Activated CD4-positive, alpha-beta T cell treated with anti-CD3 and anti-CD28 coated beads for 36 hours (primary cell): Measurements from ENCODE around the gene ATE1. TPM values are rescaled to one million over a fixed set of nuclear protein-coding genes. Genes with fewer than 3 reads are reported as not detected.

Experiments used
- ATAC-seq: fragments of 200-7000 bp; cut with Tn5 transposase; one replicate; pipeline ENCODE4 v1.10.0; 2021; ENCODE audit warnings: mild to moderate bottlenecking, moderate library complexity
- CTCF ChIA-PET: fragments of 350-600 bp; sonication (Branson Sonifier 250); formaldehyde crosslinking; loops from one replicate; lab custom pipeline; 2021; ENCODE audit warnings: antibody characterized with exemption; lab: Charles Lee
- POLR2A ChIA-PET: fragments of 350-600 bp; sonication (Branson Sonifier 250); formaldehyde crosslinking; loops from one replicate; lab custom pipeline; 2021; ENCODE audit warnings: antibody characterized with exemption, inconsistent platforms; lab: Charles Lee
- DNase-seq: peaks from one replicate; pipeline ENCODE4 v3.0.0-alpha.2; 2020
- H3K27ac Mint-ChIP-seq: one replicate; pipeline ENCODE4 v1.8.0; 2021; ENCODE audit warnings: mixed read lengths
- H3K27me3 Mint-ChIP-seq: one replicate; pipeline ENCODE4 v1.8.0; 2021; ENCODE audit warnings: mixed read lengths
- H3K36me3 Mint-ChIP-seq: one replicate; pipeline ENCODE4 v1.8.0; 2021; ENCODE audit warnings: low read depth, mixed read lengths
- H3K4me1 Mint-ChIP-seq: one replicate; pipeline ENCODE4 v1.8.0; 2021; ENCODE audit warnings: mixed read lengths
- H3K4me3 Mint-ChIP-seq: one replicate; pipeline ENCODE4 v1.8.0; 2021; ENCODE audit warnings: mild to moderate bottlenecking, moderate library complexity, mixed read lengths
- H3K9me3 Mint-ChIP-seq: one replicate; pipeline ENCODE4 v1.8.0; 2021; ENCODE audit warnings: low read depth, mixed read lengths
- intact Hi-C, 2 experiments: fragments of 100-400 bp; cut with DNase I in 1 of 2; cut with micrococcal nuclease in 1 of 2; formaldehyde crosslinking; loops; one replicate each; pipeline versions ENCODE4 v1.14.2 to v1.15.1; 2022 to 2024; cut with DNase I, micrococcal nuclease
- total RNA-seq, 2 experiments: library from RNA; stranded (reverse); gene quantifications; one replicate each; pipeline ENCODE4 v1.2.3, GENCODE V29; 2021

ATE1 gene
- total RNA-seq, 2 experiments from 2014 or later = 23.2 to 23.9 TPM

- POLR2A ChIA-PET = no interaction called here
- no peaks in the 10 kb centered on the region for H3K4me1 Mint-ChIP-seq
Measured at GRCh38 chr10:121788717-121789116, 139.1 kb downstream of the ATE1 start.

DNA sequence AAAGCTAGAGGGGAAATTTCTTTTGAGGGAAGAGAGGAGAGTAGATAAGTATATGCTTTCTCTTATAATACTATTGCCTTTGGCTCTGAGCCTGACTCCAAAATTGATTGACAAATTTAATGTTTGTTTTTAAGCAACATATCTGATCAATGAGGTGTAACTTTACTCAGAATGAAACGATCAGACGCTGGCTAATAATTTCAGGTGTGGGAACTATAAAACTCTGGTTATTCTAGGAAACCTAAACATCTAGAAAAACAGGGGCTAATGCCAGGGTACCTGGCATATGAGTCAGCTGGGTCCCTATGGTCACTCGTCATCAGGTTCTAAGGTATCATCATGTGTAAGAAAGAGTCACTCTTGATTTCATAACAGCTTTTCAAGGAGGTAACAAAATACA is 139.7 kb downstream of the ATE1 start:
- DNase-seq (no peak), ATAC-seq (no peak)
- Mint-ChIP-seq H3K4me3 (no peak overlapping the region), H3K36me3 (peaks cover 23% of the 10 kb centered on the region), H3K27me3 (no peaks in the 10 kb centered on the region), H3K27ac (no peak overlapping the region), H3K9me3 (no peaks in the 10 kb centered on the region), H3K4me1 (no peaks in the 10 kb centered on the region)
- intact Hi-C loops = no loop called here
- ChIA-PET POLR2A (no interaction called here), CTCF (interaction anchor here (0.9 kb wide), 1 partner anchor 16 kb away, joined by 4 read pairs; no protein-coding TSS in a partner anchor)

More at GRCh38 chr10:121788717-121789116, 139.1 kb downstream of the ATE1 start:
- DNase-seq (no peak), ATAC-seq (no peak)
- CTCF ChIA-PET = no interaction called here
- Mint-ChIP-seq H3K27ac (no peak overlapping the region), H3K36me3 (peaks cover 23% of the 10 kb centered on the region), H3K4me3 (no peak overlapping the region), H3K27me3 (no peaks in the 10 kb centered on the region), H3K9me3 (no peaks in the 10 kb centered on the region)
- intact Hi-C loops = no loop called here

GRCh38 chr10:121787169-121787568 is 140.7 kb downstream of the ATE1 start:
- ATAC-seq (no peak), DNase-seq (no peak)
- no peaks in the 10 kb centered on the region for H3K27me3 Mint-ChIP-seq
- peaks cover 28% of the 10 kb centered on the region for H3K36me3 Mint-ChIP-seq
- no peak overlapping the region for H3K4me3 Mint-ChIP-seq
- no peaks in the 10 kb centered on the region for H3K4me1 Mint-ChIP-seq
- intact Hi-C loops = no loop called here
- no peaks in the 10 kb centered on the region for H3K9me3 Mint-ChIP-seq
- POLR2A ChIA-PET = no interaction called here
- H3K27ac Mint-ChIP-seq = no peak overlapping the region
- CTCF ChIA-PET = interaction anchor here (0.5 to 0.6 kb wide), 3 partner anchors 8 to 39 kb away, joined by 3 to 5 read pairs (median 4); no protein-coding TSS in a partner anchor

GRCh38 chr10:121783782-121784372 is 144.0 kb downstream of the ATE1 start:
- CTCF ChIA-PET = interaction anchor here (2.6 kb wide), 1 partner anchor 51 kb away, joined by 7 read pairs; no protein-coding TSS in a partner anchor
- DNase-seq (no peak), ATAC-seq (no peak)
- intact Hi-C loops = no loop called here
- H3K27me3 Mint-ChIP-seq = no peaks in the 10 kb centered on the region
- peaks cover 15% of the 10 kb centered on the region for H3K36me3 Mint-ChIP-seq
- H3K4me1 Mint-ChIP-seq = no peaks in the 10 kb centered on the region
- no peaks in the 10 kb centered on the region for H3K9me3 Mint-ChIP-seq
- POLR2A ChIA-PET = no interaction called here
- H3K27ac Mint-ChIP-seq = no peak overlapping the region
- H3K4me3 Mint-ChIP-seq = no peak overlapping the region

DNA sequence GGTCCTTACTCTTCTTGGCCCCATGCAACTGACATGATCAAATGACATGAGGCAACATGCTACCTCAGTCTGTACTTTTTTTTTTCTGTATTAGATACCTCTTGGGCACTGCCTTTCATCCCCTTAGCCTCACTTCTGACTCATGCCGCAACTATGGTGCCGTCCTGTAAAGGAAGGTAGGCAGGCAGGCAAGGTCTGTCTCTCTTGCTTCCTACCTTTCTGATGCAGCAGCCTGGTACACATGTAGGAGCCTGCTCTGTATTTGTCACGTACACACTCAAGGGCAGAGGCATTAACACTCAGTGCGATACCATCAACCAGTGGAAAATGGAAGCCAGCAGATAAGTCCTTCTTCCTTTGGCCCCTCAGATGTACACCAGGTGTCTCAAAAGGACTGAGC is 146.7 kb downstream of the ATE1 start:
- no peak for DNase-seq
- Mint-ChIP-seq H3K27me3 (no peaks in the 10 kb centered on the region), H3K4me1 (no peaks in the 10 kb centered on the region), H3K4me3 (no peak overlapping the region), H3K9me3 (no peaks in the 10 kb centered on the region), H3K27ac (no peak overlapping the region), H3K36me3 (peaks cover 7% of the 10 kb centered on the region)
- CTCF ChIA-PET = no interaction called here
- intact Hi-C loops = no loop called here
- no peak for ATAC-seq
- POLR2A ChIA-PET = no interaction called here

DNA sequence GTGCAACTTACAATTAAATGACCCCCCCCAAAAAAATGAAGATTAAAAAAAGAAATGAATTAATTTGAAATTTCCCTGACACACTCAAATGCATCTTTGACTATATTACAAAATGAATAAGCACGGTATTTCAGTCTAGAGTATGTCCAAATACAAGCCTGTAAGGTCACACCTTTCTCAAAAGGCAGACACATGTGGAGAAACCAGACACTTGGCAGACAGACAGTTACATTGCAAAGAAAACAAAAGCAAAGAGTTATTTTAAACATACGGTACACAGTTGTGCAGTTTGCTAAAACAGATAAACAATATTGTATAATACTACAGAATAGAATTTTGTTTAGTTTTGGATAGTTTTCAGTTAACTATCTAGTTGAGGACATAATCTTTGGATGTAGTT is 153.0 kb downstream of the ATE1 start:
- intact Hi-C loops = no loop called here
- Mint-ChIP-seq H3K27me3 (no peaks in the 10 kb centered on the region), H3K4me3 (no peak overlapping the region), H3K9me3 (peaks cover 2% of the 10 kb centered on the region), H3K4me1 (no peaks in the 10 kb centered on the region), H3K36me3 (peaks cover 9% of the 10 kb centered on the region), H3K27ac (no peak overlapping the region)
- ATAC-seq = no peak
- no peak for DNase-seq
- CTCF ChIA-PET = no interaction called here
- POLR2A ChIA-PET = no interaction called here

- H3K4me3 Mint-ChIP-seq = no peak overlapping the region
- DNase-seq (no peak), ATAC-seq (no peak)
- peaks cover 2% of the 10 kb centered on the region for H3K9me3 Mint-ChIP-seq
- CTCF ChIA-PET = no interaction called here
- intact Hi-C loops = no loop called here
- H3K36me3 Mint-ChIP-seq = peaks cover 9% of the 10 kb centered on the region
- no peaks in the 10 kb centered on the region for H3K27me3 Mint-ChIP-seq
- POLR2A ChIA-PET = no interaction called here
- H3K4me1 Mint-ChIP-seq = no peaks in the 10 kb centered on the region
- H3K27ac Mint-ChIP-seq = no peak overlapping the region
Measured at GRCh38 chr10:121774404-121774803, 153.4 kb downstream of the ATE1 start.

DNA sequence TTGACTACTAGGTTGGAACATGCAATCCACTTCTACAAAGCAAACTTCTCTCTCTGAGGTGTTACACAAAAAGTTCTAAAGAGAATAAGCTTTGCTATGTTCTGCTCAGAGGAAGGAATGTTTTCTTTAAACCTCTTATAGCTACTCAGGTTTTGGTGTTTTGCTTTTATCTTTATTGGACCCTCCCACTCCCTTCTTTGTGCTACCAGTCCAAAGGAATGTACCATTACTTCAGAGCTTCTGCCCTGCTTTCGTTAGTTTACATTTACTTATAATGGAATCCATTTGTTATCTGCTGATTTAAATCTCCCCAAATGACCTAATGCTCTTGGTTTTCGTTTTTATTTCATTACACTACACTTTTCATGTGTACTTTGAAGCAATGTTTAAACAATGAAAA is 154.9 kb downstream of the ATE1 start:
- ATAC-seq (no peak), DNase-seq (no peak)
- ChIA-PET CTCF (interaction anchor here (0.9 kb wide), 1 partner anchor 15 kb away, joined by 4 read pairs; no protein-coding TSS in a partner anchor), POLR2A (no interaction called here)
- Mint-ChIP-seq H3K4me3 (no peak overlapping the region), H3K27me3 (no peaks in the 10 kb centered on the region), H3K9me3 (peaks cover 4% of the 10 kb centered on the region), H3K4me1 (no peaks in the 10 kb centered on the region), H3K36me3 (peaks cover 14% of the 10 kb centered on the region), H3K27ac (no peak overlapping the region)
- intact Hi-C loops = no loop called here

DNA sequence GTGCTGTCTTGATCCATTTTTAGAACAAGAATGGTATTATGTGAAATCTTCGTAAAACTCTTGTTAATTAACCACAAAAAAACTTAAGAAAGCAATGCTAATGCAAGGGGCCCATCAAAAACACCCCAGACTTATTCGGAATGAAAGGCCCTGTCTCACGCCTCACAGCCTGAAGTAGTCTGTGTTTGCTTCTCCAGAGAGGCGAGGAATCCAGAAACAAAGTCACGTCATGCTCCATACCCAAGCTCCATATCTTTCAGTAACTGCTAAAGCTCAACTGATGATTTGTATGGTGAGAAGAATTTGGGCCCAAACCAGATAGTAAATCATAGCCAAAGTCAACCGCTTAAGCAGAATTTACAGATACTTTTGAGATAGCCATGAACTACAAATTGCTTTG is 155.4 kb downstream of the ATE1 start:
- Mint-ChIP-seq H3K27ac (no peak overlapping the region), H3K36me3 (peaks cover 18% of the 10 kb centered on the region), H3K27me3 (no peaks in the 10 kb centered on the region), H3K4me3 (no peak overlapping the region), H3K4me1 (no peaks in the 10 kb centered on the region), H3K9me3 (peaks cover 8% of the 10 kb centered on the region)
- intact Hi-C loops = no loop called here
- ChIA-PET CTCF (interaction anchor here (0.9 to 1.0 kb wide), 2 partner anchors 11 to 16 kb away, joined by 4 read pairs; no protein-coding TSS in a partner anchor), POLR2A (no interaction called here)
- DNase-seq (no peak), ATAC-seq (no peak)

DNA sequence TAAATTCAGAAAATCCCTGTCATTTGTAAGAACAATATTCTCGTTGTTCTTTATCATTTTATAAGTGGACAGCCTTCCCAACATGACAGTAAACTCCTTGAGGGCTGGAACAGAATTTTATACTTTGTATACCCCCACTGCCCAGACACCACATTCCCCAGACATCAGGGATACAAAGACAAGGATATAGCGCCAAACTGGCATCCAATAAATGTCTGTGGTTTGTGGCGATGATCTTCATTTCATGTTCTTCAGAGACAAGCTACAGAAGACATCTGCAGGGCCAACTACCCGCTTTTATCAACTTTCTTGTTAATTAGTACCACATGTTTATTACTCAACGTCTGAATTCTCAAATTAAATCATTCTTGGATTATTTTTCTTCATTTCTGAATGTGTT is 155.9 kb downstream of the ATE1 start:
- Mint-ChIP-seq H3K4me1 (no peaks in the 10 kb centered on the region), H3K27me3 (no peaks in the 10 kb centered on the region), H3K36me3 (peaks cover 22% of the 10 kb centered on the region), H3K4me3 (no peak overlapping the region), H3K27ac (no peak overlapping the region), H3K9me3 (peaks cover 9% of the 10 kb centered on the region)
- intact Hi-C loops = no loop called here
- DNase-seq = no peak
- no peak for ATAC-seq
- CTCF ChIA-PET = interaction anchor here (0.9 to 1.0 kb wide), 2 partner anchors 11 to 16 kb away, joined by 4 read pairs; no protein-coding TSS in a partner anchor
- POLR2A ChIA-PET = no interaction called here

- Mint-ChIP-seq H3K9me3 (peaks cover 26% of the 10 kb centered on the region), H3K4me1 (no peaks in the 10 kb centered on the region), H3K36me3 (peaks cover 48% of the 10 kb centered on the region), H3K27ac (no peak overlapping the region), H3K4me3 (no peak overlapping the region), H3K27me3 (no peaks in the 10 kb centered on the region)
- ChIA-PET POLR2A (no interaction called here), CTCF (no interaction called here)
- no peak for ATAC-seq
- DNase-seq = no peak
- intact Hi-C loops = no loop called here
Measured at GRCh38 chr10:121766426-121766825, 161.4 kb downstream of the ATE1 start.

DNA sequence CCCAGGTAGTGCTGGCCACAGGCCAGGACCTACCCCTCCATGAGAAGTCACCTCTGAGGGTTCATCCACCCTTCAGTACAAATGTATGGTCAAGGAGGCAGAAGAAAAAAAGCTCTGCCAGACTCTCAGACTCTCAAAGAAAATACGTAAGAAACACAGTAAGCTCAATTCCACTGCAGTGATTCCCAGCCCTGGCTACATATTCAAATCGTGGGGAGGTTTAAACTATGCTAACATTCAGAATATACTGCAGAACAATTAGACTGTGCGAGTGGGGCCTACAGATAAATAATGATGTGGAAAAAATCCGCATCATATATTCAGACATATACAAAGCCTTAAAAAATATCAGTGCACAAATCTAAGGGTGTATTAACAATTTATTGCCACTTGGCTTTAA is 162.6 kb downstream of the ATE1 start:
- ChIA-PET POLR2A (no interaction called here), CTCF (no interaction called here)
- H3K4me3 Mint-ChIP-seq = no peak overlapping the region
- no peak overlapping the region for H3K27ac Mint-ChIP-seq
- no peak for DNase-seq
- H3K36me3 Mint-ChIP-seq = peaks cover 59% of the 10 kb centered on the region
- intact Hi-C loops = no loop called here
- ATAC-seq = no peak
- no peaks in the 10 kb centered on the region for H3K27me3 Mint-ChIP-seq
- peaks cover 33% of the 10 kb centered on the region for H3K9me3 Mint-ChIP-seq
- no peaks in the 10 kb centered on the region for H3K4me1 Mint-ChIP-seq
